ENCODE data around the gene BCL11B. TPM values are rescaled to one million over a fixed set of nuclear protein-coding genes. Genes with fewer than 3 reads are reported as not detected.

BCL11B gene
- total and polyA plus RNA-seq, 2 donors (not counting 1 experiment from before 2014, with no cell fraction given): 0.33 to 0.42 TPM

DNA sequence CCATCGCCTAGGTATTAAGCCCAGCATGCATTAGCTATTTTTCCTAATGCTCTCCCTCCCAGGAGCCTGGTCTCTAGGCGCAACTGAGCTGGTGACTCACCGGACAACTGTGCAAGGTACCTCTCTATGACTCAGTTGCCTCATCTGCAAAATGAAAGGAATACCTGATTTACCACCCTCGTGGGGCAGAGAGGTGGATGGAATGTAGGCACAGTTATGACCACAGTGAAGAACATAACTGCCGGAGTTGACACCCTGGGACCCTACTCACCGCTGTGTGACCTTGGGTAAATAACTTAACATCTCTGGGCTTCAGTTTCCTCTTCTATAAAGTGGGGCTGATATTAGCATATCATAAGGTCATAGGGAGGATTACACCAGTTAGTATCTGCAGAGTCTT, 22.6 kb downstream of the BCL11B start:
- intact Hi-C loops (cut with micrococcal nuclease): no loop called here
- Mint-ChIP-seq H3K27me3 (peaks cover 42% of the 10 kb centered on the region), H3K4me3 (no peak overlapping the region)

GRCh38 chr14:99248761-99249171, 23.2 kb downstream of the BCL11B start:
- H3K4me1 Mint-ChIP-seq: no peaks in the 10 kb centered on the region

More for the DNA sequence above, 22.6 kb downstream of the BCL11B start:
- Histone ChIP-seq H3K4me1 (ENCODE audit: control insufficient read depth in 2 of 2, insufficient read depth in 2 of 2, low read length in 2 of 2) (no peaks in the 10 kb centered on the region), H3K36me3 (replicated peaks in 1 of 2; ENCODE audit: control extremely low read depth in 1 of 2, control insufficient read depth in 1 of 2, extremely low read depth in 1 of 2, insufficient read depth in 2 of 2, low read length in 1 of 2) (no peaks in the 10 kb centered on the region), H4K20me1 (ENCODE audit: control insufficient read depth, insufficient read depth, low read length, poor library complexity, severe bottlenecking) (no peaks in the 10 kb centered on the region), H3K9me3 (ENCODE audit: control extremely low read depth in 1 of 3, control insufficient read depth in 2 of 3, insufficient read depth in 1 of 3, low read length in 2 of 3) (peaks cover 0 to 14% (median 0%) of the 10 kb centered on the region in 3 donors), H3K27me3 (replicated peaks in 1 of 4; ENCODE audit: control extremely low read depth in 1 of 4, control insufficient read depth in 3 of 4, insufficient read depth in 4 of 4, low read length in 3 of 4) (peaks cover 0 to 41% (median 5%) of the 10 kb centered on the region in 4 experiments), H2AFZ (ENCODE audit: insufficient read depth, low read depth, low read length, poor library complexity, severe bottlenecking) (no peak overlapping the region), H3K9ac (ENCODE audit: low read length) (no peak overlapping the region), H3K4me3 (ENCODE audit: control extremely low read depth in 1 of 5, extremely low read depth in 1 of 5, insufficient read depth in 1 of 5, low read depth in 2 of 5, low read length in 4 of 5) (no peak overlapping the region), H3K27ac (ENCODE audit: low read length in 2 of 2) (no peak overlapping the region), H3K4me2 (replicated peaks; ENCODE audit: low read depth, low read length, poor library complexity, severe bottlenecking) (no peak overlapping the region), H3K79me2 (ENCODE audit: control insufficient read depth, insufficient read depth, low read length) (no peaks in the 10 kb centered on the region)
- Mint-ChIP-seq H3K4me1 (no peaks in the 10 kb centered on the region), H3K9me3 (ENCODE audit: insufficient read depth) (no peaks in the 10 kb centered on the region), H3K27ac (no peak overlapping the region)
- ATAC-seq (ENCODE audit: low read depth) (no peak), DNase-seq (no peak)
- CTCF ChIA-PET: no interaction called here
- POLR2A ChIA-PET: no interaction called here
- TF ChIP-seq, protein P1, sequence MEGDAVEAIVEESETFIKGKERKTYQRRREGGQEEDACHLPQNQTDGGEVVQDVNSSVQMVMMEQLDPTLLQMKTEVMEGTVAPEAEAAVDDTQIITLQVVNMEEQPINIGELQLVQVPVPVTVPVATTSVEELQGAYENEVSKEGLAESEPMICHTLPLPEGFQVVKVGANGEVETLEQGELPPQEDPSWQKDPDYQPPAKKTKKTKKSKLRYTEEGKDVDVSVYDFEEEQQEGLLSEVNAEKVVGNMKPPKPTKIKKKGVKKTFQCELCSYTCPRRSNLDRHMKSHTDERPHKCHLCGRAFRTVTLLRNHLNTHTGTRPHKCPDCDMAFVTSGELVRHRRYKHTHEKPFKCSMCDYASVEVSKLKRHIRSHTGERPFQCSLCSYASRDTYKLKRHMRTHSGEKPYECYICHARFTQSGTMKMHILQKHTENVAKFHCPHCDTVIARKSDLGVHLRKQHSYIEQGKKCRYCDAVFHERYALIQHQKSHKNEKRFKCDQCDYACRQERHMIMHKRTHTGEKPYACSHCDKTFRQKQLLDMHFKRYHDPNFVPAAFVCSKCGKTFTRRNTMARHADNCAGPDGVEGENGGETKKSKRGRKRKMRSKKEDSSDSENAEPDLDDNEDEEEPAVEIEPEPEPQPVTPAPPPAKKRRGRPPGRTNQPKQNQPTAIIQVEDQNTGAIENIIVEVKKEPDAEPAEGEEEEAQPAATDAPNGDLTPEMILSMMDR (IDR thresholded peaks at IDR 0.05): no peak
- TF ChIP-seq EZH2 (IDR thresholded peaks at IDR 0.05; ENCODE audit: borderline replicate concordance, insufficient read depth, low read depth, low read length, poor library complexity, severe bottlenecking): no peak
- WGBS (ENCODE audit: insufficient coverage): 89% methylated on average over 3 of the region's 6 CpGs

More at GRCh38 chr14:99248761-99249171, 23.2 kb downstream of the BCL11B start:
- Mint-ChIP-seq H3K4me3 (no peak overlapping the region), H3K9me3 (ENCODE audit: insufficient read depth) (no peaks in the 10 kb centered on the region), H3K27me3 (peaks cover 45% of the 10 kb centered on the region), H3K27ac (no peak overlapping the region)
- Histone ChIP-seq H2AFZ (ENCODE audit: insufficient read depth, low read depth, low read length, poor library complexity, severe bottlenecking) (no peak overlapping the region), H3K4me2 (replicated peaks; ENCODE audit: low read depth, low read length, poor library complexity, severe bottlenecking) (no peak overlapping the region), H3K9ac (ENCODE audit: low read length) (no peak overlapping the region), H3K79me2 (ENCODE audit: control insufficient read depth, insufficient read depth, low read length) (no peaks in the 10 kb centered on the region), H3K4me3 (ENCODE audit: control extremely low read depth in 1 of 5, extremely low read depth in 1 of 5, insufficient read depth in 1 of 5, low read depth in 2 of 5, low read length in 4 of 5) (no peak overlapping the region), H3K36me3 (replicated peaks in 1 of 2; ENCODE audit: control extremely low read depth in 1 of 2, control insufficient read depth in 1 of 2, extremely low read depth in 1 of 2, insufficient read depth in 2 of 2, low read length in 1 of 2) (no peaks in the 10 kb centered on the region), H4K20me1 (ENCODE audit: control insufficient read depth, insufficient read depth, low read length, poor library complexity, severe bottlenecking) (no peaks in the 10 kb centered on the region), H3K4me1 (ENCODE audit: control insufficient read depth in 2 of 2, insufficient read depth in 2 of 2, low read length in 2 of 2) (no peaks in the 10 kb centered on the region), H3K27ac (ENCODE audit: low read length in 2 of 2) (no peak overlapping the region), H3K9me3 (ENCODE audit: control extremely low read depth in 1 of 3, control insufficient read depth in 2 of 3, insufficient read depth in 1 of 3, low read length in 2 of 3) (peaks cover 0 to 16% (median 0%) of the 10 kb centered on the region in 3 donors), H3K27me3 (replicated peaks in 1 of 4; ENCODE audit: control extremely low read depth in 1 of 4, control insufficient read depth in 3 of 4, insufficient read depth in 4 of 4, low read length in 3 of 4) (peaks cover 0 to 41% (median 5%) of the 10 kb centered on the region in 4 experiments)
- TF ChIP-seq, protein P1 (IDR thresholded peaks at IDR 0.05): no peak
- TF ChIP-seq EZH2 (IDR thresholded peaks at IDR 0.05; ENCODE audit: borderline replicate concordance, insufficient read depth, low read depth, low read length, poor library complexity, severe bottlenecking): no peak
- ChIA-PET CTCF (no interaction called here), POLR2A (no interaction called here)
- intact Hi-C loops (cut with micrococcal nuclease): no loop called here
- 74% methylated on average over 5 of the region's 5 CpGs for WGBS (ENCODE audit: insufficient coverage)
- ATAC-seq (ENCODE audit: low read depth) (no peak), DNase-seq (no peak)
